Limb (tissue), 2 donors: ENCODE data around the gene NCF4.
A peak's percentile ranks its signal among the peaks of the same experiment; 100 is the strongest.

Experiments used
- DNase-seq, 2 donors: peaks; one replicate each; pipeline ENCODE4 v3.0.0-alpha.2; 2016; ENCODE audit errors: extremely low spot score in 2 of 2

The NCF4 gene

DNA sequence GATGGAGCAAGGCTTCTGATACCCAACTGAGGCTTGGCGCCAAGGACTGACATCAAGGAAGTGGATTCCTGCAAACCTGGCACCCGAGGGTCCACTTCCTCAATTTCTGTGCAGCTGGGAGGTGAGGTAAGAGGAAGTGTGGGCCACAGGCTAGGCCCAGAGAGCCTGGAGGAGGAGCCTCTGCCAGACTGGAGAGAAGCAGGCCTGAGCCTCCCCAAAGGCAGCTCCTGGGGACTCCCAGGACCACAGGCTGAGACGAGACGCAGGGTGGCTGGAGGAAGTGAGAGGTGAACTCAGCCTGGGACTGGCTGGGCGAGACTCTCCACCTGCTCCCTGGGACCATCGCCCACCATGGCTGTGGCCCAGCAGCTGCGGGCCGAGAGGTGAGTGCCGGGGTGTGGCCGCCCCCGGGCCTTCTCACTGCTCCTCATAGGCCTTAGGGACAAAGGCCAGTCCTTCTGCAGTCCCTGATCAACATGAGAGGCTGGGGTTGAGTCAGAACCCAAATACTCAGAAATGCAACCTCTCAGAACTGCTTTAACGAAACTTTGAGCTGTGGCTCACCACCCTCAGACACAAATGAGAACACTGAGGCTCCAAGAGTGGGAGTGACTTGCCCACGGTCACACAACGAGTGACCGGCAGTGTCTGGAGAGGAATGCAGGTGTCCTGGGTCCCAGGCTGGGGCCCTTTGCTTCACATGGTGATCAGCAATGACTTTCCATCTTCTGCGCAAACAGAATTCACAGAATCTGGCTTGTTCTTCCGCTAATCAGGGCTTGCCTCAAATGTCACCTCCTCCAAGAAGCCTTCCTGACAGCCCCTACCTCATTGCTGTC, at the start of gene NCF4:
NCF4 (plus strand) TSS at position 186 of the 839 bp plus-strand sequence; CDS start at position 352, 166 bp downstream.
- no peak for DNase-seq

DNA sequence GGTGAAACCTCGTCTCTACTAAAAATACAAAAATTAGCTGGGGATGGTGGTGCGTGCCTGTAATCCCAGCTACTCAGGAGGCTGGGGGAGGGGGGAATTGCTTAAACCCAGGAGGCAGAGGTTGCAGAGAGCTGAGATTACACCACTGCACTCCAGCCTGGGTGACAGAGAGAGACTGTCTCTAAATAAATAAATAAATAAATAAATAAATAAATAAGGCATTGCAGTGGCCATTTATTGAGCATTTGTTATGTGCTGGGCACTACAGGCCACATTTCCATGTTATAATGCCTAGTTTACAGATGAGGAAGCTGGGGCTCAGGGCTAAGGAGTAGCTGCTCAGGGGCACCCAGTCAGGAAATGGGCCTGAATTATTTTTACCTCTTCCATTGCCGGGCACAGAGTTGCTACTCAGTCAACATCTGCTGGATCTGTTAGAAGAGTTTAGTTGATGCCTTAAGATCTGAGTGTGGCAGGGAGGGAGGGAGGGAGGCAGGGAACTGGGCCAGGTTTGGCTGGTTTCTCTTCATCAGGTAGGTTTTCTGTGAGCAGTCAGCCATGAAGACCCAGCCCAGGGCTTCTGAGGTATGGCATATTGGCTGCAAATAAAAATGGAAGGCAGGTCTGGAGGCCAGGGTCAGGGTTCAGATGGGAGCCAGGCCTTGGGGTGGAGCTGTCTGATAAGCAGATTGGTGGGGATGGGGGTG, 49.6 kb upstream of the NCF4 start:
- no peak for DNase-seq

DNA sequence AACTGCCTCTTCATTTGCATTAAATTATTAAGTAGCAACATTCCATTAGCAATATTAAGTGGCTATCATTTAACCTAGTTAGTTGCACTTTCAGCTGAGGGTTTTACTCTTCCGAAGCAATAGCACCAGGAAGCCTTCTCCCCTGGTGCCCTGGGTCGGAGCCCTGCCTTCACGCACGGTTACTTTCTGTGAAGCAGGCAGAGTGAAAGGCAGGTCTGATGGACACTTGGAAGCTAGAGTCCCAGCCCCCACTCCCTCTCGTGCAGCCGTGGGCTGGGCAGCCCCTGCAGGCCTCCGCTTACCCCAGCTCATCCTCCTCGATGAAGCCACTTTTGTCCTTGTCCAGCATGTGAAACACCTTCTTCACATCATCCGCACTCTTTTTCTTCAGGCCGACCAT, 46.0 kb upstream of the NCF4 start:
- DNase-seq, result no peak

DNA sequence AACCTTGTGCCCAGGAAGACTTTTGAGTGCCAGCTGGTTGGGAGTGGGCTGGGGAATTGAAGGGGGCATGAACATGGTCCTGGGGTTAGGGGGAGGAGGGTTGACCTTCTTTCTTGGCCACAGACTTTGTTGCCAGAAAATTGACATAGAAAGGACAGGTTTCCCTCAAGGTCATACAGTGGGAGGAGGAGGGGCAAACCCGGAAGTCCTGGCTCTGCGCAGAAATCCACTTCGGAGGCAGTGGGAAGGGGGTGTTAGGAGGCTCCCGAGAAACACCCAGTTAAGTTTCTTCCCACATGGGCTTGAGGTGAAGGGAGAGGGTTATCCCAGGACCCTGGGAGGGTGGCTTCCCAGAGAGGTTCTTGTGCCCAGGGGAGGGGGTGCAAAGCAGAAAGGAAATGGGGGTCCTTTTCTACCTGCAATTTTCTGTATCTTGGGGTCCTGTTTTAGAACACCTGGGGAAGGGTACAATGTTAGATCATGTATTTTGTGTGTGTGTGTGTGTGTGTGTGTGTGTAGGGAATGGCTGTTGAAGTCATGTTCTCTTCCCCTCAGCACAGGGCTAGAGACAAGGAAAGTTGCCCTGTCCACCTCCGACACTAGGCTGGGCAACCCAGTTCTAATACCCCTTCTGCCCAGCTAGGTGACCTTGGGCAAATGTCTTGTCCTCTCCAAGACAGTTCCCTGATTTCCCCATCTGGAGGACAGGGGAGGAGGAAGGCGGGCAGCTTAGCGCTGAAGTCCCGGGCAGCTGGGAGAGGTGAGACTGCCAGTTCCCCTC, 45.1 kb upstream of the NCF4 start:
- DNase-seq, result no peak

DNA sequence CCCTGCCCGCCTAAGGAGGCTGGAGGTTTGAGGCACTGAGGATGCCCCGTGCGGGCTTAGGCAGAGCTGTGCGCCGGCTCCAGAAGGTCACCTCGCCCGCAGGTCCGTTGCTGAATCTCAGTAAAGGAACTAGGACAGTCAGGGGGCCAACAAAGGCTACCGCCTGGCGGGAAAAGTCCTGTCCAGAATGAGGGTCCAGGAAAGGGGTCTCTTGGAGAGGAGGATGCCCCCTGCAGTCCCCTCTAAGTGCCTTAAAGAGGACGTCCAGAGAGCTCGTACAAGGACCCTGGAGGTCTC, 44.5 kb upstream of the NCF4 start:
- DNase-seq, result no peak

DNA sequence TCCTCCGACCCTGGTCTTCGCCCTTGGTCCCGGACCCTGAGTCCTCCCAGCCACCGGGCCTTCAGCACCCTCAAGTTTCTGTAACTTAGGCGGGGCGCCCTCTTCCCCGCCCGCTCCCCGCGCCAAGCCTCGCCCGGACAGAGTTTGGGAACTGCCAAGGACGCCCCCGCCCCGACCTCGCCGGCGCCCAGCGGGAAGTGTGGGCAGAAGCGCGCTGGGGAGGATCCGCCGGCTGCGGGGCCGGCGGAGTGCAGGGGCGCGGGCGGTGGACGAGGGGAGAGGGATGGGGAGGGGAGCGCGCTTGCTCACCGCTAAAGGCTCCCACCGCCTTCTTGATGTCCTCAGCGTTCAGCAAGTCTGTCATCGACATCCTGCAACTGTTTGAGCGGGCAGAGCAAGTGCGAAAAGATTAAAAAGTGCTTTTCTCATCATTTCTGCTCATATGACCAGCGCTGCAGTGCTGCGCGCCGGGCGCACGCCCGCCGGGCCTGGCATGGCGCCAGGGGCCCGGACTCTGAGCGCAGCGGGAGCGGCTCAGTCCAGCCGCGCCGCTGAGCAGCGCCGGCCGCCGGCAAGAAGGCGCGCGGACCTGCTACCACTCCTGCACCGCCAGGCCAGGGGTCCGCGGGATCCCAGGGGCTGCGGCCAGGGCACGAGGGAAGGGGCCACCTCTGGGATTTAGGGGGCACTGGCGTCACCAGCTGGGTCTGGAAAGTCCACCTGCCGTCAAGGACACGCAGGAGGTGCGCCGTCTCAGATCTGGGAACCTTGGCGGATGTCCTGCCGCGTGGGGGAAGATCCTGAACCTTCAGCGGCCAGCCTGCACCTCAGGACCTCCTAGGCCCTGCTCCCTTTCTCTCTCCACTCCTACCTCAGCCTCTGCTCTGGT, 43.9 kb upstream of the NCF4 start, which contains the start of gene PVALB:
PVALB (minus strand) TSS at position 400 of the 889 bp plus-strand sequence; CDS start at position 370, 30 bp downstream.
- peak; percentile 15 to 66 for DNase-seq

DNA sequence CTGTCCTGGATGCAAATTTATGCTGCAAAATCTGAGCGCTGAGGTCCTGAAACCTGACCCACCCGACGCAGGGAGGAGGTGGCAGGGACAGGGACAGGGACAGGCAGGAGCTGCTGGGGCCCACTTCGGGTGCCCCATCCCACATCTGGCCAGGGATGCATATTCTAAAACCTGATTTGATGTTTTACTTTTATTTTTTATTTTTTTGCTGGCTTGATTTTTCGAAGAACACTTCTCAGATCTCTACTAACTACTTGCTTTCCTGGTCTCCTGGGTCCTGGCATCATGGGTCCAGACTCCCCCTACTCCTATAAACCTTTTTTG, 43.3 kb upstream of the NCF4 start:
- no peak for DNase-seq

DNA sequence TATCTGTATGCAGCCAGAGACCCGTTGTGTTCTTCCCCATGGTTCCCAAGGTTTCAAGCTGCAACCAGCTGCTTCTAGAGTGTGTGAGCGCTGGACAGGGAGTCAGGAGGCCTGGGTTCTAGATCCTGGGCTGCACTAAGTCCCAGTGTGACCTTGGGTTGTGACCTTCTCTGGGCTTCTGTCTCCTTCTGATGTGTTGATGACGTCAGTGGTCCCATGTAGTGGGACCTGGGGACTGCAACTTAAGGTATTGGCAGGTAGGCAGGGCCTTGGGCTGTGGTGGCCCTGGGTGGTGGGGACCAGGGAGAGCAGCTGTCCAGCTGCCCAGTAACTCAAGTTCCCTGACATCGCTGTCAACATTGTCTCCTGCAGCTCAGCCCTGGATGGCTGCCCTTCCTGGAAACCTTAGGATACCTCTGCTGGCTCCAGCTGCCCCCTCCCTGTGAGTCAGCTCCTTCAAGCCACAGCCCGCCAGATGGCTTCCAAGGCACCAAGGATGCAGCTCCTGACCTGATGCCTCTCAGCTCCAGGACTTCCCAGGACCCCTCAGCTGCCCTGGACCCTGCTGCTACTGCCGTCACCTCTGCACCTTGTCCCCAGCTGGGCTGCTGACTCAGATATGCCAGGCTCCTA, 42.7 kb upstream of the NCF4 start:
- DNase-seq, result no peak

DNA sequence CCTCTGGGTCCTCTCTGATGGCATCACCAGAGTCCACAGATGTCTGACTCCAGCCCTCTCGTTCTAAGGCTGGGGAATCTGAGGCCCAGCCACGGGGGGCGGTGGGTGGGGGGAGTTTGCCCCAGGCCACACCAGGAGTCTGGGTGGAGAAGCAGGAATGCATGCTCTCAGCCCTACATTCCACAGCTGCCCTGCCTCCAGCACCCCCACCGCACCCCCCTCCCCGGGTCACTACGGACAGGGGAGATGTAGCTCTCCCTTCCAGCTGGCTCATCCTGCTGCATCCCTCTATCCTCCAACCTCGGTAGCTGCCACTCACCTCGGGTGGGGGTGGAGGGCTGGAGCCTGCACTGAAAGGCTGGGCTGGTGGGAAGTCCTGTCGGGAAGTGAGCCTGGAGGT, 41.7 kb upstream of the NCF4 start:
- no peak for DNase-seq

DNA sequence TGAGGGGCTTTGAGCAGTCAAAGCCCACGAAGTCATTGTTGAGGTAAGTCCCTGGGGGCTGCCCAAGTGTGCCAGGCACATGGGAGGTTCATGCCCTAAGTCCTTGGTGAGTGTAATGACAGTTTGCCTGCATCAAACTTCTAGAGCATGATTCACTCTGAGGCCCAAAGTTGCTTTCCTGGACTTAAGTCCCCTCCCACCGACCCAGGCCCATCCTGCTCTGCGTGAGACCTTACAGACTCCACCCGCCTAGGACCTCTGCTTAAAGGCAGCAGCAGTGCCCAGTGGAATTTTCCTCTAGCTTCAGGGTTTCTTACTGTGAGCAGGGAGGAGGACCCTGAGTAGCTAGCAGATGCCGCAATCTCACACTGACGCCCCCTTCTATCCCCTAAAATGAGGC, 38.2 kb upstream of the NCF4 start:
- DNase-seq, result no peak

DNA sequence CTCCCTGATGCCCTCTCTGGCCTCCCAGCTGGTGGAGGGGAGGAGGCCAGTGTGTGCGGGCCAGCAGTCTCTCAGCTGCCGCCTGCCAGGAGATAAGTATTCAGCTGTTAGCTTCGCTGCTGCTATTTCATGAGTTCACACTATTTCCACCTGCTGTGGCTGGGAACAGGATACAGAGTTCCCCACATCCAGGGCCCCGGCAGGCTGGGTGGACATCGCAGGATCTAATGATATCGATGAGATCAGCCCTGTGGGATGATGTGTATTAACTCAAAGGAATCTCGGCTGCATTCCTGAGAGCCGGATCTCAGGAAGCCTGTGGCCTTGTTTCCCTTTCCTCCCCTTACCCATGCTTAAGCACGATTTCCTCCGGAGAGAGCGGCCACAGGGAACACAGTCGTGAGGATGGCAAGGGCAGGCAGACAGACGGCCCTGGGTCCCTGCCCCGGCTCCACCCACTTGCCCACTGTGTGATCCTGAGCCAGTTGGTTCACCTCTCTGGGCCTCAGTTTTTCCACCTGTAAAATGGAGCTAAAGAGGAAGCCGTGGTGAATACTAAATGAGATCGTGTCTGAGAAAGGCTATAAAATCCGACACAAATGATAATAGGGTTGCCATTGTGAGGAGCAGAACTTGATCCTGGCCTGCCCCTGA, 37.5 kb upstream of the NCF4 start:
- peak; percentile 40 to 66 for DNase-seq

DNA sequence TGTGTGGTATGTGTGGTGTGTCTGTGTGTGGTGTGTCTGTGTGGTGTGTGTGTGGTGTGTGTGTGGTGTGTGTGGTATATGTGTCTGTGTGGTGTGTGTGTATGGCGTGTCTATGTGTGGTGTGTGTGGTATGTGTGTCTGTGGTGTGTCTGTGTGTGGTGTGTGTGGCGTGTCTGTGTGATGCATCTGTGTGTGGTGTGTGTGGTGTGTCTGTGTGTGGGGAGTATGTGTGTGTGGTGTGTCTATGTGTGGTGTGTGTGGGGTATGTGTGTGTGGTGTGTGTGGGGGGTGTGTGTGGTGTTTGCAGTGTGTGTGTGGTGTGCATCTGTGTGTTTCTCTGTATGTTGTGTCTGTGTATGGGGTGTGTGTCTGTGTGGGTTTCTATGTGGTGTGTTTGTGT, 36.2 kb upstream of the NCF4 start:
- no peak for DNase-seq

DNA sequence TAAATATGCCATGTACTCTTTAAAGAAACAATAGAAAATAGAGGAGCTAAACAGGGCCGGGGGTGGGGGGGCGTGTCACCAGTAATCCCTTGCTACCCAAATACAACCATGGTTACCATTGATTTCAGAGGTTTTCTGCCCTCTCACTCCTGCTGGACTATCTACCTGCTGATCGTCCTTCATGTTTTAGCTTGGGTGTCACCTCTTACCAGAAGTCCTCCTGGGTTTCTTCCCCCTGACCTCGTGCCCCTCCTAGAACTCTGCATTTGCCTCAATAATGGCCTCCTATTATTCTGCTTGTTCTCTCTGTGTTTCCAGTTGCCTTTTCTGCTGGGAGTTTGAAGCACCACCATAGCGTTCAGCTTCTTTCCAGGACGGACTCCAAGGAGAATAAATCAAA, 34.5 kb upstream of the NCF4 start:
- DNase-seq, result no peak

DNA sequence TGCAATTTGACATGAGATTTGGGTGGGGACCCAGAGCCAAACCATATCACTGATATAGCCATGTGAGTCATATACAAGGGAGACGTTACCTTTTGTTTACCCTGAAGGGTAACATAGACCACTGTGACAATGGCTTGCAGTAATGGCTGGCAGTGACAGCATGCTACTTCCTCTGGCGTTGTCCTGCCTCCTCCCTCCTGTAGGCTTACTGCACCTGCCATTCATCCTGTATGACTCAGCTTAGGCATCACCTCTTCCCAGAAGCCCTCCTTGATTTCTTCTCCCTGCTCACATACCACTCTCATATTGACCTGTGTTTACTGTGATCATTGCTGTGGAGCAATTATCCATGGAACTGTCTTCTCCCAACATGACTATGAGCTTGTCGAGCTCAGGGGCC, 32.0 kb upstream of the NCF4 start:
- DNase-seq, result no peak

DNA sequence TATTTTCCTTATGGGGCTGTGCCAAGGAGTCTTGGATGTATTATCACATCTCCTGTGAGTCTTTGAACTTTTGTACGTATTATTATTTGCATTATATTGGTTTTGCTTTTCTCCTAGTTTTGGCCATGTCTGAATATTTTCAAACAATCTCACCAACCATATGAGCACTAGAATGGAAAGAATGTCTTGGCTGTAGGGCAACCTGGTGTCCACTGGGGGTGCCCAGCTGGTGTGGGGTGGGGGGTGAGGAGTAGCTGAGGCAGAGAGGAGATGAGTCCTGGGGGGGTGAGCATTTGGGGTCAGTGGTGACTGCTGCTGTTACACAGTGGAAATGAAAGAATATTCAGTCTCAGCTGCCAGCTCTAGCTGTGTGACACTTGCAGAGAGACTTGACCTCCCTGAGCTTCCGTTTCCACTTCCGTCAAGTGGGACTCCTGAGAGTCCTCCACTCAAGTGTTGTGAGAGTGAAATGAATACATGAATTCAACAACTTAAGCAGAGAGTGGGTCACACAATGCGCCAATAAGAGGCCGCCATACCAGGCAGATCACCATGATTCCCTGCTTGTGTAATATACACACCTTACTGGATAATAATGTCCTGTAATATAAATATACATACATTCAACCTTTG, 31.3 kb upstream of the NCF4 start:
- no peak for DNase-seq

DNA sequence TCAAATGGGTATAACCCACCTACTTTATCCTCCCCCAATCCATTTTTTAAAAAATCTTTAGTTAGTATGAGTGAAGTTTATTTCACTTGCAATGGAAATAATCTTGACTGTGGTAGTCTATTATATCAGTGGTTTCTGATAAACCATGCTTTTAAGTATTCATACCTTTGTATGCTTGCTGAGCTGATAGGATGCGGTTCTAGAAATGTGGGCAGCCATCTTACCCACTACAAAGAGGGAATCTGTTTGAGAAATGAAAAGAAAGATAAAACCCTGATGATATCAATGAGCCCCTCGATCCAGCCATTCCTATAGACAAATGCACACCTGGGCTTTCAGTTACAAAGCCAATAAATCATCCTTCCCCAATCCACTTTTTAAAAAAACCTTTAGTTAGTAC, 30.2 kb upstream of the NCF4 start:
- no peak for DNase-seq

DNA sequence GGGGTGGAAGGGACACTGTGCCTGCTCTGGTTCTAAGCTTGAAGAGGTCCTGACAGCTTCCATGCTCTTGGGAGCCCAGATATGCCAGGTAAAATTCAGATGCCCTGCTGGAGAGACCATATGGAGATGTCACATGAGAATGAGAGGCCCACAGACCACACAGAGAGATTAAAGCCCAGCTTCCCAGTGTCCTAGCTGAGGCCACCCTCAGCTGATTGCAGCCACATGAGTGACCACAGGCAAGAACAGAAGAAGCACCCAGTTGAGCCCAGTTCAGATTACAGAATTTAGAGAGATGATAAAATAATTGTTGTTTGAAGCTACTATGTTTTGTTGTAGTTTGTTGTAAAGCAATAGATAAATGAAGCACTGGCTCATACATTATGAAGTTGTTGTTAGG, 29.6 kb upstream of the NCF4 start:
- DNase-seq, result no peak

DNA sequence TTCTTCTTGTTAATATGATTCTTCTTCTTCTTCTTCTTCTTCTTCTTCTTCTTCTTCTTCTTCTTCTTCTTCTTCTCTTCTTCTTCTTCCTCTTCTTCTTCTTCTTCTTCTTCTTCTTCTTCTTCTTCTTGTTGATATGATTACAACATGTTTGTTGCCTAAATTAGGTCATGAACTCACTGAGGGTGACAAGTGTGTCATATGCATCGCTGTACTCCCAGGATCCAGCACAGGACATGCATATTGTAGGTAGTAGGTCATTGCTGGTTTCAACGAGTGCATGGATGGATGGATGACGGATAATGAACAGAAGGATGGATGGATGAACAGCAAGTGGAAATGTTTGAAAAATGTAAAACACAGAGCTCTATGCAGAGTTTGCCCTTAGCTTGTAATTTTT, 29.1 kb upstream of the NCF4 start:
- DNase-seq, result no peak

DNA sequence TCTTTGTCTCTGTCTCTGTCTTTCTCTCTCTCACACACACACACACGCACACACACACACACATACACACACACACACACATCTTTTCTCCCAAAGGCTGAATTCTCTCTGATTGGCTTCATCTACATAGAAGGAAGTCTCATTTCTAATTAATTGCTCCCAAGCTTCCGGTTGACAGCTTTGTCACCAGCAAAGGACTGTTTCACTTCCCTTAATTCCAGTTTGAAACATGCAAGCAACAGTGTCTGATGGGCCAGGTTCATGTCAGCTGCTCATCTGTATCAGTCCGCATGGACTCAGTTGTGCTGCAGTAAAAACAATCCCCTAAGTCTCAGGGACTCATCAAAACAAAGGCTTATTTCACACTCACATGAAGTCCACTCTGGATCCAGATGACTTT, 27.7 kb upstream of the NCF4 start:
- no peak for DNase-seq

DNA sequence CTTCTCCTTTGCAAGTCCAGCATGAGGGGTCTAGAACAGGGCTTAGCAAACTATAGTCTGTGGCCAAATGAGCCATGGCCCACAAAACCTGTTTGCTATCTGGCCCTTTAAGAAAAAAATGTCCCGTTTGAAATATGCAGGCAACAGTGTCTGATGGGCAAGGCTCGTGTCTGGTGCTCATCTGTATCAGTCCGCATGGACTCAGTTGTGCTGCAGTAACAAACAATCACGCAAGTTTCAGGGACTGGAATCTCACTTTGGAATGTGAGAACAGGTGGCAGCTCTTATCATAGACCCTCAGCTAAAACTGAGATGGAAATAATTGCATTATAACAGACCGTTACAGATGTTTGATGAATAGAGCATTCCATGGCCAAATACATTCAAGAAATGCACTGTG, 24.9 kb upstream of the NCF4 start:
- DNase-seq, result no peak
